GM21447 (cell line): ENCODE measurements around the gene VCX.
"Not testable (repeated sequence)": the region's sequence is repeated elsewhere in the genome, so short reads cannot be mapped to it uniquely, and the experiment has no call there.

Experiments used
- ATAC-seq: cut with Tn5 transposase; IDR thresholded peaks from one replicate; pipeline ENCODE4 v1.9.1; 2021; ENCODE audit not compliant: unreplicated experiment

VCX gene

GRCh38 chrX:7842871-7843270 lies at the start of gene VCX:
Gene VCX, plus strand, starts transcription at chrX:7843171. Its CDS starts 33 bp downstream, at chrX:7843204.
- not testable (repeated sequence) for ATAC-seq

- ATAC-seq: no peak
These were observed 44.6 kb upstream of the VCX start for GRCh38 chrX:7798327-7798726.

GRCh38 chrX:7801711-7802110 lies 41.3 kb upstream of the VCX start:
- ATAC-seq: no peak

GRCh38 chrX:7815166-7815805 lies 27.7 kb upstream of the VCX start:
- no peak for ATAC-seq

GRCh38 chrX:7828594-7828993 lies 14.4 kb upstream of the VCX start:
- no peak for ATAC-seq

GRCh38 chrX:7841084-7841805 lies 1.7 kb upstream of the VCX start:
- no peak for ATAC-seq

GRCh38 chrX:7852166-7852565 lies 9.2 kb downstream of the VCX start:
- no peak for ATAC-seq

GRCh38 chrX:7872042-7872441 lies 29.1 kb downstream of the VCX start:
- no peak for ATAC-seq

- no peak for ATAC-seq
These were observed 34.0 kb downstream of the VCX start for GRCh38 chrX:7876957-7877356.

- no peak for ATAC-seq
These were observed 46.2 kb downstream of the VCX start for GRCh38 chrX:7889135-7889534.

- ATAC-seq: no peak
These were observed 46.7 kb downstream of the VCX start for GRCh38 chrX:7889680-7890079.

GRCh38 chrX:7891928-7892327 lies 49.0 kb downstream of the VCX start:
- ATAC-seq: no peak
